Upper lobe of right lung (tissue), 1 donor: ENCODE data around the gene SLC38A6. TPM values are rescaled to one million over a fixed set of nuclear protein-coding genes. Genes with fewer than 3 reads are reported as not detected.
"Not testable (repeated sequence)": the region's sequence is repeated elsewhere in the genome, so short reads cannot be mapped to it uniquely, and the experiment has no call there.

Experiments used
- ATAC-seq: fragments of 200-7000 bp; cut with Tn5 transposase; one replicate; pipeline ENCODE4 v1.9.1; 2020; ENCODE audit warnings: mild to moderate bottlenecking, moderate library complexity
- DNase-seq: peaks from one replicate; pipeline ENCODE4 v3.0.0-alpha.2; 2020
- H3K27ac ChIP-seq: fragments of 200-600 bp; one replicate; pipeline ENCODE4 v1.8.0; 2022
- H3K27me3 ChIP-seq: fragments of 200-600 bp; one replicate; pipeline ENCODE4 v1.8.0; 2022; ENCODE audit warnings: mild to moderate bottlenecking
- H3K36me3 ChIP-seq: fragments of 200-600 bp; one replicate; pipeline ENCODE4 v1.8.0; 2022
- H3K4me1 ChIP-seq: fragments of 200-600 bp; one replicate; pipeline ENCODE4 v1.8.0; 2022
- H3K4me3 ChIP-seq: fragments of 200-600 bp; one replicate; pipeline ENCODE4 v1.8.0; 2022; ENCODE audit warnings: mild to moderate bottlenecking
- H3K9me3 ChIP-seq: fragments of 200-600 bp; one replicate; pipeline ENCODE4 v1.8.0; 2022
- CTCF ChIP-seq: fragments of 200-600 bp; IDR thresholded peaks from one replicate; pipeline ENCODE4 v1.8.0; 2022; ENCODE audit warnings: antibody characterized with exemption
- intact Hi-C: fragments of 100-400 bp; cut with DNase I; formaldehyde crosslinking; loops from one replicate; pipeline ENCODE4 v1.11.0; 2022
- total RNA-seq: library from RNA; stranded (reverse); fragmentation: NEBNext Ultra II Directional; extraction: Animal tissue kit (Norgen Biotek cat#: 25700); gene quantifications from one replicate; pipeline ENCODE4 v1.2.1, GENCODE V29; 2021
- donor health status: DM: no; HTN: yes; CAD: no; lungs with severe emphysema.

Gene SLC38A6
- total RNA-seq, 1 donor from 2014 or later: 24.3 TPM

- H3K27ac ChIP-seq: no peak overlapping the region
- H3K27me3 ChIP-seq: no peaks in the 10 kb centered on the region
- no peaks in the 10 kb centered on the region for H3K9me3 ChIP-seq
- no peak for DNase-seq
- intact Hi-C loops: no loop called here
- no peak overlapping the region for H3K4me3 ChIP-seq
- TF ChIP-seq CTCF: no peak
- no peaks in the 10 kb centered on the region for H3K4me1 ChIP-seq
- ATAC-seq: no peak
- H3K36me3 ChIP-seq: no peaks in the 10 kb centered on the region
Observed at GRCh38 chr14:61051621-61052020, 70.6 kb downstream of the SLC38A6 start.

GRCh38 chr14:61063461-61063860, 82.4 kb downstream of the SLC38A6 start:
- DNase-seq: no peak
- Histone ChIP-seq H3K9me3 (no peaks in the 10 kb centered on the region), H3K27me3 (no peaks in the 10 kb centered on the region), H3K4me3 (no peak overlapping the region), H3K4me1 (no peaks in the 10 kb centered on the region), H3K36me3 (no peaks in the 10 kb centered on the region), H3K27ac (no peak overlapping the region)
- no peak for TF ChIP-seq CTCF
- no peak for ATAC-seq
- intact Hi-C loops: no loop called here

- H3K27ac ChIP-seq: no peak overlapping the region
- no peaks in the 10 kb centered on the region for H3K4me1 ChIP-seq
- ATAC-seq (no peak), DNase-seq (no peak)
- H3K9me3 ChIP-seq: no peaks in the 10 kb centered on the region
- TF ChIP-seq CTCF: no peak
- H3K36me3 ChIP-seq: no peaks in the 10 kb centered on the region
- no peaks in the 10 kb centered on the region for H3K27me3 ChIP-seq
- H3K4me3 ChIP-seq: no peak overlapping the region
- intact Hi-C loops: no loop called here
Observed at GRCh38 chr14:61064210-61064609, 83.2 kb downstream of the SLC38A6 start.

GRCh38 chr14:61064856-61065255, 83.8 kb downstream of the SLC38A6 start:
- DNase-seq (no peak), ATAC-seq (no peak)
- no peak for TF ChIP-seq CTCF
- Histone ChIP-seq H3K27me3 (no peaks in the 10 kb centered on the region), H3K27ac (no peak overlapping the region), H3K9me3 (no peaks in the 10 kb centered on the region), H3K4me1 (no peaks in the 10 kb centered on the region), H3K4me3 (no peak overlapping the region), H3K36me3 (no peaks in the 10 kb centered on the region)
- intact Hi-C loops: no loop called here

GRCh38 chr14:61065656-61066055, 84.6 kb downstream of the SLC38A6 start:
- DNase-seq: no peak
- Histone ChIP-seq H3K9me3 (no peaks in the 10 kb centered on the region), H3K27ac (no peak overlapping the region), H3K36me3 (no peaks in the 10 kb centered on the region), H3K27me3 (no peaks in the 10 kb centered on the region), H3K4me1 (no peaks in the 10 kb centered on the region), H3K4me3 (no peak overlapping the region)
- no peak for ATAC-seq
- TF ChIP-seq CTCF: no peak
- intact Hi-C loops: no loop called here

- DNase-seq, H3K27me3 ChIP-seq, H3K9me3 ChIP-seq, intact Hi-C loops, H3K4me3 ChIP-seq, ATAC-seq, H3K4me1 ChIP-seq, H3K36me3 ChIP-seq, H3K27ac ChIP-seq: not testable (repeated sequence)
Observed at GRCh38 chr14:61072442-61072841, 91.4 kb downstream of the SLC38A6 start.
